Astrocyte of the spinal cord (primary cell): ENCODE data around the gene MRPL28.

Source experiments
- DNase-seq: peaks from one replicate; pipeline ENCODE4 v3.0.0; 2011; ENCODE audit warnings: low read depth, low spot score
- H3K4me3 ChIP-seq: 2 replicates; pipeline ENCODE4 v1.5.1; 2011; ENCODE audit warnings: low read depth, mild to moderate bottlenecking, low read length, moderate library complexity
- CTCF ChIP-seq: IDR thresholded peaks from 2 replicates; pipeline ENCODE4 v1.5.1; 2012; ENCODE audit warnings: low read depth, mild to moderate bottlenecking, low read length, inconsistent platforms
- in situ Hi-C: cut with HindIII; loops from 2 replicates; pipeline ENCODE4 v1.10.0; 2017; ENCODE audit warnings: low sequenced_read_pairs

Gene MRPL28

GRCh38 chr16:398561-399339 is 28.4 kb upstream of the MRPL28 start:
- no peak for DNase-seq
- in situ Hi-C loops, result no loop called here
- H3K4me3 ChIP-seq, result no peak overlapping the region
- TF ChIP-seq CTCF, result no peak

- no peak overlapping the region for H3K4me3 ChIP-seq
Measured at GRCh38 chr16:397736-398332, 27.5 kb upstream of the MRPL28 start.

GRCh38 chr16:397135-397661 is 26.9 kb upstream of the MRPL28 start, which contains the start of gene NME4:
NME4 (plus strand) TSS chr16:397199; CDS start chr16:397223, 24 bp downstream.
- peak within 1 kb of the TSS; percentile 42 for H3K4me3 ChIP-seq
- no peak for DNase-seq
- no peak for TF ChIP-seq CTCF
- in situ Hi-C loops, result no loop called here

More at GRCh38 chr16:397736-398332, 27.5 kb upstream of the MRPL28 start:
- peak; percentile 45 for TF ChIP-seq CTCF
- in situ Hi-C loops, result no loop called here
- DNase-seq, result peak; percentile 59

- DNase-seq, result peak; percentile 31
- peak overlapping the region; percentile 42 for H3K4me3 ChIP-seq
- no peak for TF ChIP-seq CTCF
- in situ Hi-C loops, result no loop called here
Measured at GRCh38 chr16:396605-397004, 26.3 kb upstream of the MRPL28 start.

GRCh38 chr16:396199-396598 is 25.9 kb upstream of the MRPL28 start:
- no peak for DNase-seq
- peak overlapping the region; percentile 42 for H3K4me3 ChIP-seq
- TF ChIP-seq CTCF, result no peak
- in situ Hi-C loops, result no loop called here

GRCh38 chr16:392450-393030 is 22.2 kb upstream of the MRPL28 start:
- TF ChIP-seq CTCF, result no peak
- no peak overlapping the region for H3K4me3 ChIP-seq
- DNase-seq, result no peak
- in situ Hi-C loops, result no loop called here
